Fibroblast of villous mesenchyme (primary cell): ENCODE data around the gene C1QTNF7. TPM values are rescaled to one million over a fixed set of nuclear protein-coding genes. Genes with fewer than 3 reads are reported as not detected.

Experiments used
- DNase-seq: peaks from one replicate; pipeline ENCODE4 v3.0.0-alpha.2; 2010; ENCODE audit warnings: low read depth
- H3K4me3 ChIP-seq: 2 replicates; pipeline ENCODE4 v1.5.1; 2011; ENCODE audit warnings: low read depth, mild to moderate bottlenecking, low read length
- CTCF ChIP-seq: IDR thresholded peaks from 2 replicates; pipeline ENCODE4 v1.5.1; 2012; ENCODE audit warnings: low read depth, mild to moderate bottlenecking, low read length; ENCODE audit not compliant: insufficient read depth
- small RNA-seq: library from RNA; depleted of rRNA; stranded (forward); fragments of <200 nt; gene quantifications from one replicate; pipeline ENCODE3, GENCODE V24; 2012
- total RNA-seq: library from RNA; depleted of rRNA; stranded (reverse); fragments of >200 nt; gene quantifications from 2 replicates; pipeline ENCODE4 v1.2.3, GENCODE V29; 2012

The C1QTNF7 gene
- total RNA-seq, 1 donor: 1.7 TPM

DNA sequence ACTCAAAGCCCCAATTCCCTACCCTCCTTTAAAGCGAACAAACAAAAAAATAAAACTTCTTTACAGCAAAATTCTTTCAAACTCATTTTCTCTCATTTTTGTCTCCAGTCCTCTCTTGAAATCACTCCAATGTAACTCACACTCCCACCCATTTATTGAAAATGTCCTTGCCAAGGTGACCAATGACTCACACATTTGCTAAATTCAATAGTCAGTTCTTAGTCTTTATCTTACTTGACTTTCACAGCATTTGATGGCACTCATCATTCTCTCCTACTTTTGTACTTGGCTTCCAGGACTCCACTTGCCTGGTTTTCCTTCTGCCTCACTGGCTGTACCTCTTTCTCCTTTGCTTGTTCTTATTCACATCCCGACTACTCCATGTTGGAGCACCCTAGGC lies 61.7 kb downstream of the C1QTNF7 start:
- no peak for DNase-seq
- no peak overlapping the region for H3K4me3 ChIP-seq
- TF ChIP-seq CTCF: no peak

DNA sequence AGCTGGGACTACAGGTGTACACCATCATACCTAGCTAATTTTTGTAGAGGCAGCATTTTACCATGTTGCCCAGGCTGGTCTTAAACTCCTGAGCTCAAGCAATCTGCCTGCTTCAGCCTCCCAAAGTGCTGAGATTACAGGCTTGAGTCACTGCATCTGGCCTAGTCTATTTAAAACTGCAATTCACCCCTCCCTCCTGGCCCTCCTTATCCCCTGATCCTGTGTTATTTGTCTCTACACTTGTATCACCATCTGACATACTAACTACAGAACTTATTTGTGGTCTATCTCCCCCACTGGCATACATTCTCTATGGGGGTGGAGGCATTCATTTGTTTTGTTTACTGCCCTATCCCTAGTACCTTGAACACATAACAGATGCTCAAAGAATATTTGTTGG lies 65.6 kb downstream of the C1QTNF7 start:
- TF ChIP-seq CTCF: no peak
- peak; percentile 16 for DNase-seq
- H3K4me3 ChIP-seq: no peak overlapping the region

- no peak for DNase-seq
- no peak overlapping the region for H3K4me3 ChIP-seq
- no peak for TF ChIP-seq CTCF
These were observed 67.8 kb downstream of the C1QTNF7 start for GRCh38 chr4:15495621-15496020.

Small RNAs within 50 kb of the gene (small RNA-seq; reads per million reads assigned to genes)
- gene AC007016.1: not detected

Other genes starting within 250 kb of the C1QTNF7 start
- 23.7 and 26.7 TPM in 2 replicates for gene CC2D2A, start 41.8 kb downstream of the C1QTNF7 start, total RNA-seq
- gene FBXL5, start 227.3 kb downstream of the C1QTNF7 start, total RNA-seq: 88.9 and 157 TPM in 2 replicates